Activated CD8-positive, alpha-beta memory T cell treated with anti-CD3 and anti-CD28 coated beads for 48 hours (primary cell): ENCODE data around the gene CSMD2.

Experiments used
- DNase-seq, 3 experiments: peaks; one replicate each; pipeline ENCODE4 v3.0.0-alpha.2; 2020; ENCODE audit warnings: low read depth in 2 of 3, low spot score in 2 of 3

Gene CSMD2

DNA sequence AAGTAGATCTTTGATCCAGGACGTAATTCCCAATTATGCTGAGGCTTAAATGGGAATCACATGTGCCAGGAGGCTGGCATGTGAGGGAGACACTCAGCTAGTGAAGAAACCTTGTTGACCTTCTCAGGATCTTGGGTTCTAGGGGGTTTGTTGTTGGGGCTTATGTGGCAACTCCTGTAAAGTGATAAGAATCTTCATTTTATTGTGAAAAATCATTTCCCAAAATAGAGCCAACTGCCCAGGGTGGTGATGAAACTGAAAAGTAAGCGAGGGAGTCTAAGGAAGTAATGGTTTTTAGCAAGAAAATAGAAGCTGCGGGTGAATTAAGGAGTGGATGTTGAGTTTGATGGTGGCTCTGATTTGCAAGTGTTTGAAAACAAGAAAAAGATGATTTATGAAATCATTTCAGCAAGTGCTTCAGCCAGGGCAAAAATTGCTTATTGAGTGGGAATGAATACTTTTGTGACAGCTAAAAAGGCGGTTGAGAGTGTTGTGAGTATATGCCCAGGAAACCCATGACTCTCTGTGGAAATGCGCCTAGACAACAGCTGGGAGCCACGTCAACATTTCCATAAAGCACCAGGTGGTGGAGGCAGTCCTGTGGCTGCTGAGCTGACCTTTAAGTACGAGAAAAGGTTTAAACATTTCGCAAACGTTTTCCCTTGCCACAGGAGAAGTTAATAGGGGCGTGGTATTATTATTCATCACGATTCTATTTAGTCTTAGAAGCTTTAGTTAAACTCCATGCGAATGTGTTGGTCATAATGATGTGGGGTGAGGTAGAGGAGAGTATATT lies 198.5 kb downstream of the CSMD2 start:
- DNase-seq = no peak

DNA sequence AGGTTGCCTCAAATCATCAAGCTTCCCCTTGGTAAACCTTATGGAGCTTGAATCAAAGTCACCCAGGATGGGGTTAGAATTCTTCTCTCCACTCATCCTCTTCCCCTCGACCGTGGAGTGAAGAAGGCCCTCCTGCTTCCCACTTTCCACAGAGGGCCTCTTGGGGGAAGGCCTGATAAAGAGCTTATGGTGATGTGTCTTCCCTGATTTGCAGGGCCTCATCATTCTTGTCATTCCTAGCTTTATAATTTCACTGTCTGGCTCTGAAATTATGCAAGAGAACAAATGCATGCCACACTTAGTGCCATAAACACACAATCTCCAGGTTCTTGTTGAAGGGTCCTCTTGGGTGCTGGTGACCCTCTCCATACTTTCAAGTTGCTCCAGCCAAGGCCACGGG lies 199.9 kb downstream of the CSMD2 start:
- DNase-seq = no peak

DNA sequence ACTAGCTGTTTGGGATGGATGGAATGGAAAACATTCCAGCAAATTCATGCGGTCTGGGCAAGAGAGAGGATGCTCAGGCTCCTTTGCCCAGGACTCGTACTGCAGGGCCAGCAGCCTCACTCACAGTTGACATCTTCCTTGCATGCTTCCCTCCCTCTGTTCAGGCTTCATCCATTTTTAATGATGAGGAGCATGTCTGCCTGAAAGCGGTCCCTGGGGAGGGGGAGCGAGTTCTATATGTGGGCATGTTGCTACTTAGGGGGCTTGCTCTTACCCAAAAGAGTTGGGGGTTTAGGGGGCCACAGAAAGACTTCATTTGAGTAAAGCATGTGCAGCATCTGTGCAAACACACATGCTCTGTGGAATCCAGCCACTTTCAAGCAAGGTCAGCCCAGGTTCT lies 203.0 kb downstream of the CSMD2 start:
- no peak for DNase-seq

DNA sequence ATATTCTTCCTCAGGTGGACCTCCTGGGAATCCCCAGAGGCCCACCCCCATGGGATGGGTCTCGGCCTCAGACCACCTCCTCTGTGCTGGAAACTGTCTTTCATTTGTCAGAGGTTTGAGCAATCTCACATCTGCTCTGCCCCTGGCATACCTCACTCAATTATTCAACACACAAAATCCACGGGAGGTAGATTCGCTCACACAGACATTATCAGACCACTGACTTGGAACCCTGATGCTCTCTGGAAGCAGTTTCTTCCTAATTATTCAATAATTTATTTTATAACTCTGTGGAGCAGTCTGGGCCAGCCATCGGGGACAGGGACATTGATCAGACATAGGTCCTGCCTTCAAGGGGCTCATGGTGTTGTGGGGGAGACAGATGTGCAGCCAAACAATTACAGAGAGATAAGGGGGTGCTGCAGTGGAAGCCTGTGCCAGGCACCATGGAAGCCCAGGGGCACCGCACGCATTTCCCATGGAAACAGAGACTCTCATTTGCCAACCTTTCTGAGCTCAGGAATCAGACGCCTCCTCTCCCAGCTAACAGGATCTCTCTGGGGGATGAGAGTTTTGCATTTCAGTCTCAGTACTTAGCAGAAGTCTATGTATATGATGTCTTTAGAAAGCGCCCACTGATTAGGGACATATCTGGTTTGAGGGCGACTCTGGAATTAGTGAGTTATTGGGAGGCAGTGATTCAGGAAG lies 204.7 kb downstream of the CSMD2 start:
- no peak for DNase-seq

DNA sequence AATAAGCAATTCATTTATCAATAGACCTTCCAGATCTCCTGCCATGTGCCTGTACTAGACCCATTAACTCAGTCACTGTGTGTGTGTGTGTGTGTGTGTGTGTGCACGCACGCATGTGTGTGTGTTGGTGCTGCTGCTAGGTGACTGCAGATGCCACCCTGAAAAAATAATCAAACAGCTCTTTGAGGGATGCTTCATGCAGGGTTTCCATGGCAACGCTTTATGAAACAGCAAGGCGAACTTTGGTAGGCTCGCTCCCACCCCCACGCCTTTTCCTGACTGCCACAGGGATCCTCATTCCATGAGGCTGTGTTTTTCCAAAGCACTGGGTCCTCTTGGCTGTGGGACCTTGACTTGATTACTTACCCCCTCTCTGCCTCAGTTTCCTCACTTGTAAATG lies 207.2 kb downstream of the CSMD2 start:
- no peak for DNase-seq

DNA sequence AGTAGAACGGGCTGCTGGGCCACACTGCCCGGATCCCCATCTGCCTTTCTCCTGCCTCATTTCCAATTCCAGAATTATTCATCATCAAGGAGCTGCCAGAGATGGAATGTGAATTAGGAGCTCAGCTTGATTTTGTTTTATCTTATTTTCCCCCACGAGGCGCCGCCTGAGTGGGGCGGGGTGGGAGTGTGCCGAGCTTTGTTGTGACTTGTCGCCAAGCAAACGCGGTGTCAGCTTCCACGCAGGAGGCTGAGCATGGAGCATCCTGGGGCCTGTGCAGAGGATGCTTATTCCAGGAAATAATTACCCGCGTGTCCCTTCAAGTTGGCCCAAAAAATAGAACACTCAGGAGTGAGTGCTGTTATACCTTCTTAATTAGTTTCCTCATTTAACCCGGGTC lies 209.9 kb downstream of the CSMD2 start:
- DNase-seq = no peak

DNA sequence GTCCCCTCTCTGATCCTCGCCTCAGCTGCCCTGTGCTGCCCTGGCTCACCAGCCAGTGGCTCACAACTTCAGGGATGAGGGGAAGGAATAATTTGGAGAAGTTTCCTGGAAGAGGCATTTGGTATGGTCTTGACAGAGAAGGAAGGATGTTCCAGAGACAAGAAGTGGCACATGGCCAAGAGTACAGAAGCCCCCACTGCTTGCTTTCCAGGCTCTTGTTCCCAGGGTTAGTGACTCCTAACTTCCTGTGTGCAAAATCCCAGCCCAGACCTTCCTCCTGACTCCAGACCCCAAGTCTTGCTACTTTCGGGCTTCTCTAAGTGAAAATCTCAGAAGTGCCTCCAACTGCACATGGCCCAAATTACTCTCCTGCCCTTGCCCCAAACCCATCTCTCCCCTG lies 215.5 kb downstream of the CSMD2 start:
- DNase-seq = no peak

DNA sequence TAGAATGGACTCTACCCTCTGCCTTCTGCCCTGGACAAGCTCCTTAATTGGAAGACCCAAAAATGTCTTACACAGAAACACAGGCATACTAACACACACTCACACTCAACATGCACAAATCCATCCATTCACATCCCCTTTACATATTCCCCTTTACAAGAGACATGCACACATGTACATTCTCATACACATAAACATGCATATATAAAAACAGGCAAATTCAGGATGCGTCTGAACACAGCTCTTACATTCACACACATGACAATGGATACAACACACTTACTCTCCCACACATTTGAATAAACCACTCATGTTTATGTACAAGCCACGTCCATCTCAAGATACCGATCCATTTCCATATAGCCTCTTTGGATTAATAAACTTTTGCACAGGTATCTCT lies 216.7 kb downstream of the CSMD2 start:
- no peak for DNase-seq

DNA sequence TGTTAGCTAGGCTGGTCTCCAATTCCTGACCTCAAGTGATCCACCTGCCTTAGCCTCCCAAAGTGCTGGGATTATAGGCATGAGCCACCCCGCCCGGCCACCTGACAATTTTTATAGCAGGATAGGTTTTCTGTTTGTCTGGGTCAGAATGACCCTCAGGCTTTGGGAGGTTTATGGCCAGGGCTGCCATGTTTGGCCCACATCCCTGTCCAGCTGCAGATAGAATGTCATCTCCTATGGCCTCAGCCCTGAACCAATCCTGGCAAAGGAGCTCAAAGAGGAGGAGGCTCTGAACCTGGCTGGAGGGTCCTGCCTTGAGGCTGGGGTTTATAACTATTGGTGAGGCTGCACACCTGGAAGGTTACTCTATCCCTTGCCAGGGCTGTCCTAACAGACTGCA lies 218.2 kb downstream of the CSMD2 start:
- DNase-seq = no peak

DNA sequence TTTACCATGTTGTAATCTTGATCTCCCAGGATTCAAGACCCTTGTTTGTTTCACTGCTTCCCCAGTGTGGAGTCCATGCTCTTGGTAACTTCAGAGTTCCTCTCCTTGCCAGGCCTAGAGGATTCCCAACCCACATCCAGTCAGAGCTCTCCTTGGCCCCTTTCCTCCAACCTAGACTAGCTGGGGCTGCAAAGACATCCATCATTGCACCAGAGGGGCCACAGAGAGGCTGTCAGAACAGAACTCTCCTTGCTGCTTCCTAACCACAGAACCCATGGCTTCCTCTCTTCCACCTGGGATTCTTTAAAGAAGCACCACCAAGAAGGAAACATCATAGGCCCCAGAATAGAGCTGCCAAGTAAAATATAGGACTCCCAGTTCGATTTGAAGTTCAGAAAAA lies 220.2 kb downstream of the CSMD2 start:
- no peak for DNase-seq

DNA sequence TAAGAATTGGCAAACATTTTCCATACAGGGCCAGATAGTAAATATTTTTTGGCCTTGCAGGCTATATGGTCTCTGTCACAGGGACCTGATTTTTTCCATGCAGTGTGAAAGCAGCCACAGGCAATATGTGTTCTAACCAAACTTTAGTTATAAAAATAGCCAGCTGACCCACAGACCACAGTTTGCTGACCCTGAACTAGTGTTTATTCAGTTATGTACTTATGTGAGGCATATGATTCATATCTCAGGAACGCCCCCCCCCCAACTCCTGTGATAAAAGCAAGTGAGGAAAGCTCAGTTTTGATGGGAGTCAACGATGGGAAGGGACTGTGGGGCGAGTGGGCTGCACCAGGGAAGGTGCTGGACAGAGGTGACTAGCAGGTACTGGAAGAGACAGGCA lies 221.1 kb downstream of the CSMD2 start:
- no peak for DNase-seq

DNA sequence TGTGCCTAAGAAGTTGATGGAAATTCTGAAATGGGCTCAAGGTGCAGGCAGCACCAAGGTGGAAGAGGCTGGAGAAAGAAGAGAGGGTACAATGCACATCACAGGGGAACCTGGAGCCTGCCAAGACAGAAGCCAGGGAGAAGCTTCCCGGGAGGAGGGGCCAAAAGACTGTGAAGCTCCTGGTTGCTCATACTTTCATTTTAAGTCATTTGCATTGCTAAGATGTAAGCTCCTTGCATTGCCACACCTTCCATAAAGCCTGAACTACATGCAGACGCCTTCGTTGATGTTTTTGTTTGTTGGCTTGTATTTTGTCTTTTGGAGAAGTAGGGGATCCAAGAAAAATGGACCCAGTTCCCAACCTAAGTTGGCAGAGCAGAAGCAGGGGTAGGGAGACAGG lies 232.2 kb downstream of the CSMD2 start:
- DNase-seq = no peak

DNA sequence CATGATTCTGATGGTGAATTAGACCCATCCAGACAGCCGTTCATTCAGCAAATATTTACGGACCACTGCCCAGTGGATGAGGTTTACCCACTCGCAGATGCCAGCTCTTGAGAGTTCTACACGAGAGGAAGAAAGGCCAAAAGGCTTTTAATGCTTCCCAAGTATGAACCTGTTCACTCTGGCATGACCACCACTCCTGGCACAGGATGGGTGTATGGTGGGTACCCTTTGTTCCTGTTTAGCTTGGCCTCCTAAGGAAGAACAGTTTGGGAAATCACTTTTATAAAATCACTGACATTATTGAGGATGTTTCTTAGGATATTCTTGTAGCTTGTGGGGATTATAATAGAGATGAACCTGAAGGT lies 233.9 kb downstream of the CSMD2 start:
- no peak for DNase-seq

DNA sequence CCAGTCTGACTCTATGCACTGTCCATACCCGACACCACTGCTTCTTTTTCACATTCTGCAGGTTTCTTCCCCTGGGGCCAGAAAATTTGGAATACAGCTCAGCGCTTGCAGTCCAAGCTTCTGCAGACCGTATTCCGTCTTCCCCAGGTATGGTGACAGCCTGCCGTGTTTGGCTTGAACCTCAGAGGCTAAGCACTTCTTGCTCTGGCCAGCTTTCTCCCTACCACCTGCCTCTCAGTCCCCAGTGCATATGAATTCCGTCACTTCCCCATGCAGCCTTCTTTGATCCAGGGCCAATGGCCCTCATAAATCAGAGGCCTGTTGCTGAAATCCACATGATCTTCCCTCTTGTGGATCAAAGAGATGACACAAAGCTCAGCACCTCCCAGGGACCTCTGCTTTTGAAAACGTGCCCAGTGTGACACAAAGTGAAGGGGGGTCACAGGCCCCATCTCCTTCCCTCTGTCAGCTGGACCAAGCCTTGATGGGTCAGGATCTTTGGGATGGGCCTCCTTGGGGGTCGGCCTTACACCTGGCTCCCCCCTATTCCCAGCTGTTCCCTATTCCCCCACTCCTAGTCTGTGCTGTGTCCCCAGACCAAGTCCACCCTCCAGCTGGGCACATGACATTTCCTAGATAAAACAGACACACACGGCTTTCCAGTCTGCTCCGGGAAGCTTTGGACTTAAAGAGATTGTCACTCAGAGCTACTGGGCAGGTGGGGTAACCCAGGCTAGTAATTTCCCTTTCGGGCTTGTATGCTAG lies 234.5 kb downstream of the CSMD2 start:
- no peak for DNase-seq

DNA sequence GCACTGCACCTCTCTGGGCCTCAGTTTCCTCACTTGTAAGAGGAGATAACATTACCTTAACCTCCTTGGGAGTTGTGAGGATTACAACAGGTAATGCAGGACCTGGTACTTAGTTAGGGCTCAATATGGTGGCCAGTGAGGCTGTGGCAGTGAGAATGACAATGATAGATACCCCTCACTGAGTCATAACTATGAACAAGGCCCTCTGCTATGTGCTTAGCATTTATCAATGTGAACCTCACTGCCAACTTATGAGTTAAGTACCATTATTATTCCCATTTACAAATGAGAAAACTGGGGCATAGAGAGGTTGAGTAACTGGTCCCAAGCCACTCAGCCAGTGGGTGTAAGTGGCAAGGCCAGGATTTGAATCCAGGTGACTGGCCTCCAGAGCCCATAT lies 236.8 kb downstream of the CSMD2 start:
- DNase-seq = no peak

DNA sequence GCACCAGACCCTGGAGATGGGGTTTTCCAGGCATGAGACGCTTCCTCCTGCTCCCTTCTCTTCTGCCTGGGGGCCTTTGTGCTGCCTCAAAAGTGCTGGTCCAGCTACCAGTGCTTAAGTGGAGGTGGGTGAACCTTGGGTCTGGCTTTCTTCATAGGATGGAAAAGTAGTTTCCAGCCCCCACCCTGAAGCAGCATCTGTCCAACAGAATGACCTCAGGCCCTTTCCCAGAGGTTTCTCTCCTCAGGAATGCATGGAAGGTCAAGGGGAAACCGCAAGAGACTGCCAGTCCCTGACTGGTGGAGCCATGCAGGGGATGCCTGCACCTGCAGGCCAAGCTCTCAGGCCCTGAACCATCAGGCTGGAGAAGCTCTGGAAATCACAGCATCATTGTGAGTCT lies 237.3 kb downstream of the CSMD2 start:
- no peak for DNase-seq

DNA sequence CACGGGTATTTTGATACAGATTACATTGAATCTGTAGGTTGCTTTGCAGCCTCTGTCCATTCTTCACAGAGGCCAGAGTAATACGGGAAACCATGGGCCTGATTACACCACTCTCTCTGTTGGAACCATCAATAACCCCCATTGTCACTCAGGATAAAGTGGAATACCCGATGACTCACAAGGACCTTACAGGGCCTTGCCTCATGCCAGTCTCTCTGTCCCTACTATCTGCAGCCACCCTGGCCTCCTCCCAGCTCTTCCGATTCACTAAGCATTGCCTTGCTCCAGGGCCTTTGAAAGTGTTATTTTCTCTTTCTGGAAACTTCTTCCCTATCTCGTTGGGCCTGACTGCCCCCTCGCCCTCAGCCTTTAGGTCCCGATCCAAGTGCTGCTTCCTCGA lies 239.4 kb downstream of the CSMD2 start:
- DNase-seq = no peak

DNA sequence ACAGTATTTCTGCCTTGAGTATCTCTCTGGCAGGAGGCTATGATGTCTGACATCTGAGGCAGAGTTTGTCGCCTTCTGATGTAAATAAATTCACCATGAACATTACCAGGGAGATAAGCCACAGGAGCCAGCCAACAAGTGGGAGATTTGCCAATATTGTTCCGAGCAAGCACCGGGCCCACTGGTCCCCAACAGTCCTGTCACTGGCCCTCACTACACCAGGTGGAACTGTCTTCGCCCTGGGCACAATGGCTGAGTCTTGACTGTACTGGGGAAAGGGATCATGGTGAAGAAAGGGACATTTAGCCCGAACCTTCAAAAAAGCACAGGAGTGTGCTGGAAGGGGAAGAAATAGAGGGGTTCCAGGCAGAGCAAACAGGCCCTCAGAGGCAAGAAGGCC lies 243.7 kb downstream of the CSMD2 start:
- no peak for DNase-seq

DNA sequence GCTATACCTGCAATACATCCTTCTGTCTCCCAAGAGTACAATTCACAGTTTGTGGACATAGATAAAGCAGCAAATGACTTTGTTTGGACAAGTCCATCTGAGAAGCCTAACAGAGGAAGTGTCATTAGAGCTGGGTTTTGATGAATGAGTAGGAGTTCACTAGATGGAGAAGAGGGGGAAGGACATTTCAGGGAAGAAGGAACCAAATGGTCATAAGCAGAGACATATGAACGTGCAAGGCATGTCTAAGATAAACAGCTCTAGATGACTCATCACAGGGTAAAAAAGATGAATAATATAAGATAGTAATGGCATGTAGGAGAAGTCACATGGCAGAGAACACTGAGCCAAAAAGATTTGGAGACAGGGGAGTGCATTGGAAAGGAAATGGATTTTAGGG lies 246.7 kb downstream of the CSMD2 start:
- DNase-seq = no peak

DNA sequence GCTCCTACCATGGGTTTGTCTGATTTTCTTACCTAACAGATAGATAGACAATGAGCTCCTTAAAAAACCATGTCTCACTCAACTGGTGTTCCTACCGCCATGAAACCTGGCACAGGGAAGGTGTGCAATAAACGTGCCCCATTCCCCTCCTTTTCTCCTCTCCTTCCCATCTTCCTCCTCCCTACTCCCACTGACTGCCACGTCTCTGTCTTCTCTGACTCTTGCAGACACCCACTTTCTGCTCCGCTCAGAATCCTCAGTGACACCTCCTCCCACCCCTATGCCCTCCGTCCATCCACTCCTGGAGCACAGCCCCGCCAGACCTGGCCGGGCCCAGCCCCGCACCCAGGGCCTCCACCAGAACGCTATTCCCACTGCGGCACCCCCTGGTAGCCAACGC lies 248.2 kb downstream of the CSMD2 start:
- no peak for DNase-seq

DNA sequence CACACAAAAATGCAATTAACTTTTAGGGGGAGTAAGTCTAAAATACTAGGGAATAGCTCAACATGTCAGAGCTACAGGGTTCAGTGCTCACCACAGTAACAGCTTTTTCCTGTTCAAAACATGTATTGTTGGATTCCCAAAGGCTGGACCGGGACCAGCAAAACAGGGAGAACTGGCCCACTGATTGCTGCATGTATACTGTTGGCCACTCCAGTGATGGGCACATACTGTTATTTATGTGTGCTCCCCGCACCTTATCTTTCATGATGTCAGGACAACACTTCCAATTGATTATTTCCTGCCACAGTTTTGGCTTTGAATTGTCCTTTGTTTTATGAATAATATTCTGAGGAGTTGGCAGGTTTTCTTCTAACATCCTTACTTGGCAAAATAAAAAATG lies 250.5 kb downstream of the CSMD2 start:
- no peak for DNase-seq

DNA sequence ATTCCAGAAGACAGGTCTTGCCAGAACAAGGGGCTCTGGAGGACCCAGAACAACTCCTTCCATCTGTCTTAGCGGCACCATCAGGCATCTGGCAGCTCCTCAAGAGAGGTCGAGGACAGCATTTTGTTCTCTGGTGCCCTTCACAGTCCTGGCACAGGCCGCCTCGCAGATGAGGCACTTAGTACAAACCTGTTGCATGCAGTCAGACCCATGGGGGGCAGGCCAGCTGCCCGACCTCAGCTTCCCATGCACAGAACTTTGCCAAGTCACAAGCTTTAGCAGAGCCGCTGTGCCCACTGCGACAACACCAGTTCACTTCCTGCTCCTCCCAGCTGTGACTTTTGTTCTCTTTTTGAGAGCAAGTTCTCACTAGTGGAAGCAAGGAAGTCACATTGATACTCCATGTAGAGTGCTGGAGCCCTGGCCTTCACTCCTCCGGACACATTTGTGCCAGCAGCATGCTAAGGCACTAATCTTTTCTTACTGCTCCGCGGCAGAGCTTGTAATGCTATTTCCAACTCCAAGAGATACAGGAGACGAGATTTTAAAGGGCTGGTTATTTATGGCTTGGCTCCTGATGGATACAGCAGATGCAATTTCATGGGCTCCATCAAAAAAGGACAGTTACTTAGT lies 256.6 kb downstream of the CSMD2 start:
- no peak for DNase-seq
